SIG-M5 (cell line): ENCODE results near the gene PLPP7.
A peak's percentile ranks its signal among the peaks of the same experiment; 100 is the strongest.
"Not testable (repeated sequence)": the region's sequence is repeated elsewhere in the genome, so short reads cannot be mapped to it uniquely, and the experiment has no call there.

Experiments
- DNase-seq: peaks from one replicate; lab custom pipeline; 2025; lab: John Stamatoyannopoulos, UW

PLPP7 gene

DNA sequence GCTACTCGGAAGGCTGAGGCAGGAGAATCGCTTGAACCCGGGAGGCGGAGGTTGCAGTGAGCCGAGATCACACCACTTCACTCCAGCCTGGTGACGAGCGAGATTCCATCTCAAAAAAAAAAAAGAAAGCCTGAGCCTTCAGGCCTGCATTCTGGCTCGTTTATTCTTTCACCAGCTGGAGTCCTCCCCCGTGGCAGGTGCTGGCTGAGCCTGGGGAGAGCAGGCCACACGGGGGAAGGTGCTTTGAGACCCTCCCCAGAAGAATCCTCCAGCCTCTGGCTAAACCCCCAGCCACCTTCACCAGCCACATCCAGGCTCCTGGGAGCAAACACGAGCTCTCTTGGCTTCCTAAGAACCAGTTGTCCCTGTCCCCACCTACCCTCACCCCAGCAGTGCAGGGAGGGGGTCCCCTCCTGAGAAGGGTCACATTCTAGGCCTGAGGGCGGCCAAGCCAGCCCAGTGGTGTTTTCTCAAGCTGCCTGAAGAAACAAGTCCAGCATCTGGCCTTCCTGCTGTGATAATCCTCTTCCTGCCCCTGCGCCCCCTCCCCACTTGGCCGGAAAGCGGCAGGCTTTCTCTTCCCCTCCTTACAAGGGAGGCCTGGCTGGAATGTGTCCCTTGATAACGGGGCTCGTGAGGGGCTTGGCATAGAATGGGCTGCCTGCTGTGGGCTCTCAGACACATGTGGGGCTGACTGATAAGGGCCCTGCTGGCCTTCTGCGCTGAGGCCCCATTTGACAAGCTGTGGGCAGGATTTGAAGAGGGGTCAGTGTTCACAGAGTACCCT, 41.5 kb downstream of the PLPP7 start:
- no peak for DNase-seq

DNA sequence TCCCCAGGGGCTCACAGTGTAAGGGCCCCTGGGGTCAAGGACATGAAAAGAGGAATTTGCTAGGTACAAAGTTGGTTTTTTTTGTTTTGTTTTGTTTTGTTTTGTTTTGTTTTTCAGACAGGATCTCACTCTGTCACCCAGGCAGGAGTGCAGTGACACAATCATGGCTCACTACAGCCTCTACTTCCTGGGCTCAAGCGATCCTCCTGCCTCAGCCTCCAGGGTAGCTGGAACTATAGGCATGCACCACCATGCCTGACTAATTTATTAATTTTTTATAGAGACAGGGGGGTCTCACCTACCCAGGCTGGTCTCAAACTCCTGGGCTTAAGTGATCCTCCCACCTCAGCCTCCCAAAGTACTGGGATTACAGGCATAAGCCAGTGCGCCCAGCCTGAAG, 42.5 kb downstream of the PLPP7 start:
- DNase-seq: not testable (repeated sequence)

DNA sequence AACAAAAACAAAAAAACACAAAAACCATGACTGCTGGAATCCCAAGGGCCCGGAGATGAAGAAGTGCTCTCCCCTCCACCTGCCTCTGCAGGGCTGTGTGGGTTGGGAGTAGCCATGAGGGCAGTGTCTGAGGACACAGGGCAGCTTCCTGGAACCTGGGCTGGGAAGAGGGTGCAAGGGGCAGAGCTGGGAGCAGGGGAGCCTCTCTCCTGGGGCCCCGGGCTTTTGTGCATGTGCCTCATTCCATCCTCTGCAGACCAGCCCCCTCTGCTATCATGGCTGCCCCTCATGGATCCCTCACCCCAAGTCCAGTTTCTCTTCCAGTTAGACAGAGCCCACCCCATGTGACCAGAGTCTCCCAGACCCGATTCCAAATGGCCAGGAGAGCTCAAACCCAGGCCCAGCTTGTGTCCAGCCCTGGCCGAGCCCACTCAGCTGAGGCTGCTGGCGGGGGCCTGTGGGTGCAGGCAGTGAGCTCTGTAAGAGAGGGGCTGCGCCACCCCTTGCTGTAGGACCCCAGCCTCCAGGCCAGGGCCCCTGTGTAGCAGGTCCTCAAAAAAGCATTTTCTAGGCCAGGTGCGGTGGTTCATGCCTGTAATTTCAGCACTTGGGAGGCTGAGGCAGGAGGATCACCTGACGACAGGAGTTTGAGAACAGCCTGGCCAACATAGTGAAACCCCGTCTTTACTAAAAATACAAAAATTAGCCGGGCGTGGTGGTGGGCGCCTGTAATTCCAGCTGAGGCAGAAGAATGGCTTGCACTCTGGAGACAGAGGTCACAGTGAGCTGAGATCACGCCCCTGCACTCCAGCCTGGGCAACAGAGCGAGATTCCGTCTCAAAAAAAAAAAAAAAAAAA, 44.5 kb downstream of the PLPP7 start:
- DNase-seq: no peak

DNA sequence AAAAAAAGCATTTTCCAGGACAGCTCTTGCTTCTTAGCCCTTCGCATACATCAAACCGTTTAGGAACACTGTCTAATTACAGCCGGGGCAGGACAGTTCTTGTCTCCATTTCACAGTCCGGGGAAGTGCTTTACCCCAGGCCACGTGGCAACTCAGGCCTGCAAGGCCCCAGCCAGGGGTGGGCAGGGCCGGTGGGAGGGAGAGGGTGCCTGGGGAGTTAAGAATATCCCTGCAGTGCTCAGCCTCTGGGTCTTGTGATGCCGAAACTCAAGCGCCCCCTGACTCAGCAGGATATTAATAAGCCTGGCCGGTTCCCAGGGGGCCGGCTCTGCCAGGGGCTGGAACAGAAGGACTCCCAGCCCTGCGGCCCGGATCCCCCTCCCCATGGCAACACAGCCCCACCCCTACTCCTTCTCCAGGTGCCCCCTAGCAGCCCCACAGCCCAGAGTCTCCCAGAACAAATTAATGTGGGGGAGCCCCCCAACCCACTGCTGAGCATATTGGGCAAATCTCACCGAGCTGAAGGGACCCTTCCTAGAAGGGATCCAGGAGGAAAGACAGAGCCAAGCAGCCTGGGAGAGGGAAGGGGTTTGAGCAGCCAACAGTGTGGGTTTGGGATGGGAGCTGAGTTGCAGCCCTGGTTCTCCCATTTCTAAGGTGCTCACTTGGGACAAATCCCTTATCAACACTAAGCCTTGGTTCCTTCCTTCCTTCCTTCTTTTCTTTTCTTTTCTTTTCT, 45.3 kb downstream of the PLPP7 start:
- DNase-seq: no peak

DNA sequence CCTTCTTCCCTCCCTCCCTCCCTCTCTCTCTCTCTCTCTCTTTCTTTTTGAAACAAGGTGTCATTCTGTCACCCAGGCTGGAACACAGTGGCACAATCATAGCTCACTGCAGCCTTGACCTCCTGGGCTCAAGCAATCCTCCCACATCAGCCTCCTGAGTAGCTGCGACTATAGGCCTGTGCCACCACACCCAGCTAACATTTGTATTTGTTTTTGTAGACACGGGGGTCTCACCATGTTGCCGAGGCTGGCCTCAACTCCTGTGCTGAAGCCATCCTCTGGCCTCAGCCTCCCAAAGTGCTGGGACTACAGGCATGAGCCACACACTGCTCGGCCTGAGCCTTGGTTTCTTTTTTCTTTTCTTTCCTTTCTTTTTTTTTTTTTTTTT, 45.8 kb downstream of the PLPP7 start:
- DNase-seq: no peak

DNA sequence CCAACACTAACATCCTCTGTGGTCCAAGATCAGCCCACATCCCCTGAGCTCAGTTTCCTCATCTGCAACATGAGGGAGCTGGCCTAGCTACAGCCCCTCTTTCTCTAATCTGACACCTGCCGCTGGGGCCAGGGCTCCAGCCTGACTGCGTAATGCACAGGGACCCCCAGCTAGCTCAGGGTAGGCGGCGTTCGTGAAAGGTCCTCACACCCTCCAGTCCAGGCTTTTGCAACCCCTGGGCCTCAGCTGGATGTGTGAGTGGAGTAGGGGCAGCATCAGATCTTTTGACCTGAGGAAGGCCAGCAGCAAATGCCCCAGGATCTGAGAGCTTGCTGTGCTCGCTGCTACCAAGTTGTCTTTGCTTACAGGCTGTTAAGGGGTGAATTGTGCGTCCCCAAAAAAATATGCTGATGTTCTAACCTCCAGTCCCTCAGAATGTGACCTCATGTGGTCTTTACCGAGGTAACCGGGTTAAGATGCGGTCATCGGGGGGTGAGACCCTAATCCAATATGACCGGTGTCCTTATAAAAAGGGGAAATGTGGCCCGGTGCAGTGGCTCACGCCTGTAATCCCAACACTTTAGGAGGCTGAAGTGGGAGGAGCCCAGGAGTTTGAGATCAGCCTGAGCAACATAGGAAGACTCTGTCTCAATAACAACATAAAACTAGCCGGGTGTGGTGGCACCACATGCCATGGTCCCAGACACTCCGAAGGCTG, 47.8 kb downstream of the PLPP7 start:
- no peak for DNase-seq

DNA sequence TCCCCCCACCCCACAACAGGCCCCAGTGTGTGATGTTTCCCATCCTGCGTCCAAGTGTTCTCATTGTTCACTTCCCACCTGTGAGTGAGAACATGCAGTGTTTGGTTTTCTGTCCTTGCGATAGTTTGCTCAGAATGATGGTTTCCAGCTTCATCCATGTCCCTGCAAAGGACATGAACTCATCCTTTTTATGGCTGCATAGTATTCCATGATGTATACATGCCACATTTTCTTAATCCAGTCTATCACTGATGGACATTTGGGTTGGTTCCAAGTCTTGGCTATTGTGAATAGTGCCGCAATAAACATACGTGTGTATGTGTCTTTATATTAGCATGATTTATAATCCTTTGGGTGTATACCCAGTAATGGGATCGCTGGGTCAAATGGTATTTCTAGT, 49.7 kb downstream of the PLPP7 start:
- not testable (repeated sequence) for DNase-seq

DNA sequence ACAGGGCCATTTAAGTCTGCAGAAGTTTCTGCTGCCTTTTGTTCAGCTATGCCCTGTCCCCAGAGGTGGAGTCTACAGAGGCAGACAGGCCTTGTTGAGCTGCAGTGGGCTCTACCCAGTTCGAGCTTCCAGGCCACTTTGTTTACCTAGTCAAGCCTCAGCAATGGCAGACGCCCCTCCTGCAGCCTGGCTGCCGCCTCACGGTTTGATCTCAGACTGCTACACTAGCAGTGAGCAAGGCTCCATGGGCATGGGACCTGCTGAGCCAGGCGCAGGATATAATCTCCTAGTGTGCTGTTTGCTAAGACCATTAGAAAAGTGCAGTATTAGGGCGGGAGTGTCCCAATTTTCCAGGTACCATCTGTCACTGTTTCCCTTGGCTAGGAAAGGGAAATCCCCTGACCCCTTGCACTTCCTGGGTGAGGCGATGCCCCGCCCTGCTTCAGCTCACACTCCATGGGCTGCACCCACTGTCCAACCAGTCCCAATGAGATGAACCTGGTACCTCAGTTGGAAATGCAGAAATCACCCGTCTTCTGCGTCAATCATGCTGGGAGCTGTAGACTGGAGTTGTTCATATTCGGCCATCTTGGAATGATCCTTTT, 55.5 kb downstream of the PLPP7 start:
- not testable (repeated sequence) for DNase-seq

DNA sequence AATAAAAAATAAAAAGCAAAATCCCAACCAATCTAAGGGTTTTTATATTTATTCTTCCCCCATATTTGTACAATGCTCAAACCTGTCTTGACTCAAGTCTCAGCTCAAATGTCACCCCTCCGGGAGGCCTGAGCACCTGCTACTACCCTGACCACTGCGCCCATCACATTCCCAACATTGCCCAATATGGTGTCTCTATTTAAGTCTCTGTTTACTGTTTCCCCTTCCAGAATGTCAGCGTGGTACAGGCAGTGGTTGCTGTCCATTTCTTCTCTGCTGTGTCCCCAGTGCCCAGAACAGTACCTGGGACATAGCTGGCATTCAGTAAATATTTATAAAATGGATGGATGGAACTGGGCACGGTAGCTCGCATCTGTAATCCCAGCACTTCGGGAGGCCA, 57.0 kb downstream of the PLPP7 start:
- DNase-seq: no peak

DNA sequence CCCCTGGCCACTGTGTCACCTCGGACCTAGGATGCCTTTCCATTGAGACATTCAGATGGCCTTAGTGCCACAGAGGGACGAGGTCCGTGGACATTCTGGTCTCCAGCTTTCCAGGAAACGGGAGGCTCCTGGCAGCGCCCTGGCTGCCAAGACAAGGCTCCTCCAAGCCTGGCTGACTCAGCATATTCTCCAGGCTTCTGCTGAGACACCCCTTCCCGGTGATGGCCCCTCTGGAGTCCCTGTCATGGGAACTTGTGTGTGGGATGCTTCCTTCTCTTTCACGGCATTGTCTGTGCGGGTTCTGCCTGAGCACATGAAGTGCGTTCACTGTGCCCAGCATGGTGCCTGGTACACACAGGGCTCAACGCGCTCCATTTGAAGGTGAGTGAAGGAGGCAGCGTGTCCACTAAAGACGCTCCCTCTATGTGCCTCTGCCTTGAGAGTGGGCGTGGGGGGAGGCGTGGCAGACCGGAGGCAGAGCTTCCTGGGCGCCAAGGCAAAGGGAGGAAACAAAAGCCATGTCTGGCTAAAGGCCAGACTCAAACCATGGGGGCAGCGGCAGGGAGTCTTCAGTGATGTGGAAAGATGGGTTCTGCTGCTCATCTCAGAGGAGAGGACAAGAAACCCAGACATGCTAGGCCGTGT, 58.0 kb downstream of the PLPP7 start:
- no peak for DNase-seq

DNA sequence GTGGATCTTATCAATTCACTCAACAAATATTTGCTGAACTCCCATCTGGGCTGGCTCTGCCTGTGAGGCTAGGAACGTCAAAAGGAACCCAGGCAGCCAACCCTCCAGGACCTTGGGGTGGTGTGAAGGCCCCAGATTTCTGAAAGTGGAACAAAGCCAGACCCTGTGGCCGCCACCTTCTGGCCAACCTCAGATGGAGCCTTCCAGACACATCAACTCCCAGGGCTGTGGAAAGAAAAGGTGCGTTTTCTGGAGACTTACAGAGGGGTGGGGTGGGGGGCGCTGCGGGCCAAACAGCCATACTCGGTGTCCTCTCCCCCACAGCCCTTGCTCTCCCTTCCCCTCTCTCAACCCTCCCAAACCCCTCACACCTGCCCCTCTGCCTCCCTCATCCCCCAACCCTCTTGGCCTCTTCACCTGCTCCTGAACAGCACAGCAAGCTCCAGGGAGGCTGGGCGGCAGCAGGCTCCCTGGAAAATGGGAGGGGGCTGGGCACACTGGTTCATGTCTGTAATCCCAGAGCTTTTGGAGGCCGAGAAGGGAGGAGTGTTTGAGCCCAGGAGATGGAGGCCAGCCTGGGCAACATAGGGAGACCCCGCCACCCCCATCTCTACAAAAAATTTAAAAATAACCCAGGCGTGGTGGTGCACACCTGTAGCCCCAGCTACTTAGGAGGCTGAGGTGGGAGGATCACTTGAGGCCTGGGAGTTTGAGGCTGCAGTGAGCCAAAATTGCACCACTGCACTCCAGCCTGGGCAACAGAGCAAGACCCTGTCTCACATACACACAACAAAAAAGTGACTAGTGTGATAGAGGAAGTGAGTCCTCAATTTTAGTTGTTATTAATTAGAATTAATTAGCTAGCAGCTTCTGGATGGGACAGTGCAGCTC, 59.4 kb downstream of the PLPP7 start:
- DNase-seq: no peak

DNA sequence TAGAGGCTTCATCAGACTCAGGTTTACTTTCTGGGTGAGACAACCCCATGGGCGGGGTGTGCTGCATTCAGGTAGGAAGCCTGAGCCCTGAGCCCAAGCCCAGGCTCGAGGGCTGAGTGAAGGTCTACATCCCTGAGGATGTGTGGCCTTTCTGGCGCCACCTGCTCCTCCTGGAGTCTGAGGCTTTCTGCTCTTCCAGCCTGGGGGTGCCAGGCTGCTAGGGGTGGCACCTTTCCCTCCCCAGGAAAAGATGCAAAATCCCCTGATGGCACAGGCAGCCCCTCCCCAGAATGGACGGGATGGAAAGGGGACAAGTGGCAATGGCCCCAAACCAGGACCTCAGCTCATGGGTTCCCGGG, 60.0 kb downstream of the PLPP7 start:
- DNase-seq: no peak

DNA sequence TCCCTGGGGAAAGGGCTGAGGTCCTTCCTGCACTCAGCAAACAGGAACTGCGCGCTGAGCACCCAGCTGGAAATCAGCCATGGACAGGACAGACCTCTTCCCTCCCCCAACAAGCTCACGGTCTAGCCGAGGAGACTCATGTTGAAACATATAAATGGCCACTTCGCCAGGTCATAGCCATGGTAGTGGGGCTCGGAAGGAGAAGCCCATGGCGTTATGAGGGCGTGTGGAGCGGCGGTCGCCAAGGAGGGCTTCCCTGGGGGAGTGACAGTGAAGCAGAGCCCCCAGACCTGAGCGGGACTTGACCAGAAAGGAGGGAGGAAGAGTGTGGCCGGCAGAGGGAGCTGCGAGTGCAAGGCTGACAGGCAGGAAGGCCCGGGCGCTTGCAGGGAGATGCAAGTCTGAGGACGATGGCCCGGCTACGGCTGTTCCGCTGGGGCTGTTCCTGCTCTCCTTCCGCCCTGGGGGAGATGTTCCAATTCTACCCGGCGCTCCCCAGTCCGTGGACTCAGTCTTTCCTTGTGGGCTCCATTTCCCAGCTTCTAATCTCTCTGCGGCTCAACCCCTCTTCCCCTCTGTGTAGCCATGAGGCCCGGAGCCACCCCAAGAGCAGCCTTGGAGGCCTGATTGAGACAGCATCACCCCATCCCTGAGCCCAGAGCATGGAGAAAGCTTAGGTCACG, 60.5 kb downstream of the PLPP7 start:
- DNase-seq: peak; percentile 24

DNA sequence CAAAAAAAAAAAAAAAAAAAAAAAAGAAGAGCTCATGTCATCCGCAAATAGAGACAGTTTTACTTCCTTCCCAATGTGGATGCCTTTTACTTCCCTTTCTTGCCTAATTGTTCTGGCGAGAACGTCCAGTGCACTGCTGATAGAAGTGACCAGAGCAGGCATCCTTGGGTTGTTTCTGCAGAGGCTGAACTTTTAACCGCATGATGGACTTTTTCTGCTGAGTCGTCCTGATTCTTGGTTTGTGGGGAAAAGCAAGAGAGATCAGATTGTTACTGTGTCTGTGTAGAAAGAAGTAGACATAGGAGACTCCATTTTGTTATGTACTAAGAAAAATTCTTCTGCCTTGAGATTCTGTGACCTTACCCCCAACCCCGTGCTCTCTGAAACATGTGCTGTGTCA, 67.0 kb downstream of the PLPP7 start:
- peak; percentile 15 for DNase-seq

DNA sequence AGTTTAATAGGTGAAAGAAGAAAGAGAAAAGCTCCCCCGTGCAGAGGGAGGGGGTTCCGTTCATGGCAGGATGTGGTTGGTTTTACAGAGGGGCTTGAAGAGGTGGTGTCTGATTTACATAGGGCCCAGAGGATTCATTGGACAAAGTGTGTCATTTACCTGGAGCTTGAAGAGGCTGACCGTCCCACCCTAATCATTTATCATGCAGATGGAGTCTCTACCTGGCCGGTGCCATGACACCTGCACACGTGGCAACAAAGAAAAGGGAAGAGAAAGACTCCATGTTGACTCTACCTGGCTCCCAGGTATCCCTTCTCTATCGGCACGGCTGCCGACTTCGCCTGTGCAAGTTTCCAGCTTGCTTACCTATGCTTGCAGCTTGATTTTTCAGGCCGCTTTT, 69.0 kb downstream of the PLPP7 start:
- no peak for DNase-seq
